Fibroblast of lung (primary cell): ENCODE measurements around the gene SRPK2. TPM values are rescaled to one million over a fixed set of nuclear protein-coding genes. Genes with fewer than 3 reads are reported as not detected.

ENCODE experiments used
- DNase-seq, 2 donors: peaks; one replicate each; pipeline versions ENCODE4 v3.0.0 to v3.0.0-alpha.2; 2010; ENCODE audit warnings: low read depth in 2 of 2
- H2AFZ ChIP-seq: 2 replicates; pipeline ENCODE4 v1.5.1; 2012; ENCODE audit warnings: low read length, control low read depth, inconsistent platforms
- H3K27ac ChIP-seq: 2 replicates; pipeline ENCODE4 v1.5.1; 2011; ENCODE audit warnings: low read length, control low read depth; ENCODE audit not compliant: insufficient read depth
- H3K27me3 ChIP-seq: 2 replicates; pipeline ENCODE4 v1.5.1; 2011; ENCODE audit warnings: mild to moderate bottlenecking, low read length; ENCODE audit not compliant: control insufficient read depth, insufficient read depth
- H3K36me3 ChIP-seq: 2 replicates; pipeline ENCODE4 v1.5.1; 2011; ENCODE audit warnings: low read length; ENCODE audit not compliant: control insufficient read depth, insufficient read depth
- H3K4me1 ChIP-seq: 2 replicates; pipeline ENCODE4 v1.5.1; 2011; ENCODE audit warnings: low read length; ENCODE audit not compliant: control insufficient read depth, insufficient read depth; ENCODE audit errors: extremely low read depth
- H3K4me2 ChIP-seq: 2 replicates; pipeline ENCODE4 v1.5.1; 2011; ENCODE audit warnings: low read length, control low read depth; ENCODE audit not compliant: insufficient read depth; ENCODE audit errors: extremely low read depth
- H3K4me3 ChIP-seq, 4 experiments: fragments of 200-600 bp in 1 of 4; sonication (generic) in 1 of 4; replicated peaks in 1 of 4; 2 replicates each; pipeline ENCODE4 v1.5.1; 2011 to 2016; ENCODE audit warnings: low read length in 4 of 4, low read depth in 3 of 4, mild to moderate bottlenecking in 3 of 4, control low read depth in 2 of 4, inconsistent platforms in 1 of 4, mixed read lengths in 1 of 4; ENCODE audit not compliant: insufficient read depth in 1 of 4; ENCODE audit errors: control extremely low read depth in 1 of 4
- H3K79me2 ChIP-seq: 2 replicates; pipeline ENCODE4 v1.5.1; 2012; ENCODE audit warnings: mild to moderate bottlenecking, low read length, inconsistent platforms; ENCODE audit not compliant: control insufficient read depth, insufficient read depth
- H3K9ac ChIP-seq: 2 replicates; pipeline ENCODE4 v1.5.1; 2011; ENCODE audit warnings: mild to moderate bottlenecking, low read length, control low read depth; ENCODE audit not compliant: insufficient read depth
- H3K9me3 ChIP-seq: 2 replicates; pipeline ENCODE4 v1.5.1; 2012; ENCODE audit warnings: low read depth, low read length; ENCODE audit not compliant: control insufficient read depth, insufficient read depth
- H4K20me1 ChIP-seq: 2 replicates; pipeline ENCODE4 v1.5.1; 2011; ENCODE audit warnings: low read length; ENCODE audit not compliant: control insufficient read depth, insufficient read depth; ENCODE audit errors: extremely low read depth
- CTCF ChIP-seq, 2 donors: IDR thresholded peaks in 1 of 2; conservative IDR thresholded peaks in 1 of 2; 1 replicate in 1 of 2; 2 replicates in 1 of 2; pipeline ENCODE4 v1.5.1; 2011 to 2012; ENCODE audit warnings: low read length in 2 of 2, control low read depth in 1 of 2, inconsistent platforms in 1 of 2, low read depth in 1 of 2, mild to moderate bottlenecking in 1 of 2
- EZH2 ChIP-seq: IDR thresholded peaks from 2 replicates; pipeline ENCODE4 v1.5.1; 2012; ENCODE audit warnings: low read length, control low read depth, mild to moderate bottlenecking; ENCODE audit errors: missing control alignments
- polyA plus RNA-seq, 2 donors: library from polyadenylated mRNA; depleted of rRNA in 1 of 2; stranded (reverse) in 1 of 2; unstranded in 1 of 2; fragments of >200 nt; gene quantifications; 2 replicates each; pipeline ENCODE4 v1.2.1, GENCODE V29; 2011 to 2012; ENCODE audit warnings: missing spikeins in 1 of 2
- total RNA-seq: library from RNA; depleted of rRNA; stranded (reverse); fragments of >200 nt; gene quantifications from 2 replicates; pipeline ENCODE4 v1.2.1, GENCODE V29; 2014

SRPK2 gene
- total and polyA plus RNA-seq, 2 donors (not counting 1 experiment from before 2014, with no cell fraction given) = 27.8 to 61.8 TPM

DNA sequence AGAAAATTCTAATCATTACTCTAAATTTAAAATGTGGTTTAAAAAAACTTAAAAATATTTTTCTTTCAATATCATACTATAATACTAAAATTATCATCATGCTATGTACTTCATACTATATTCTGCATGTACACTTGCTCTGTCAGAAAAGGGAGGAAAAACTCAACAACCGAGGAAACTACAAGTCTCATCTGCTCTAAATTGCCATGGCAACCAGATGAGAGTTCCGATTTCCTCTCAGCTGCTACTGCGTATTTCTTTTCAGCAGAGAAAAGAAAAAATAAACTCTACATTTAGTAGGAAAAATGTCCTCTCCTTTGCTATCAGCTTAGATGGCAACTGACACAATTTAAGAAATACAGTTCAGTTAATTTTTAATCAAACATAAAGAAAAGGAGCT is 178.9 kb downstream of the SRPK2 start:
- no peaks in the 10 kb centered on the region for H4K20me1 ChIP-seq
- no peaks in the 10 kb centered on the region for H3K27me3 ChIP-seq

GRCh38 chr7:105209433-105209832 is 179.3 kb downstream of the SRPK2 start:
- Histone ChIP-seq H3K27me3 (no peaks in the 10 kb centered on the region), H3K9ac (no peak overlapping the region), H3K36me3 (no peaks in the 10 kb centered on the region), H3K4me3 (no peak overlapping the region), H3K79me2 (peaks cover 19% of the 10 kb centered on the region), H4K20me1 (no peaks in the 10 kb centered on the region), H2AFZ (no peak overlapping the region), H3K4me1 (no peaks in the 10 kb centered on the region), H3K9me3 (no peaks in the 10 kb centered on the region), H3K27ac (no peak overlapping the region), H3K4me2 (no peak overlapping the region)
- TF ChIP-seq EZH2 (no peak), CTCF (conservative IDR thresholded peaks at IDR 0.05 in 1 of 2, IDR thresholded peaks at IDR 0.05 in 1 of 2; ENCODE audit: low read depth in 1 of 2, low read length in 2 of 2) (no peak)
- DNase-seq = no peak

More for the DNA sequence above, 178.9 kb downstream of the SRPK2 start:
- TF ChIP-seq CTCF (conservative IDR thresholded peaks at IDR 0.05 in 1 of 2, IDR thresholded peaks at IDR 0.05 in 1 of 2; ENCODE audit: low read depth in 1 of 2, low read length in 2 of 2) (no peak), EZH2 (no peak)
- DNase-seq = peak in 1 of 2 donors; percentile 21
- H3K4me1 ChIP-seq = no peaks in the 10 kb centered on the region
- no peaks in the 10 kb centered on the region for H3K36me3 ChIP-seq
- H3K4me2 ChIP-seq = no peak overlapping the region
- no peak overlapping the region for H2AFZ ChIP-seq
- no peak overlapping the region for H3K9ac ChIP-seq
- no peak overlapping the region for H3K4me3 ChIP-seq
- H3K27ac ChIP-seq = no peak overlapping the region
- no peaks in the 10 kb centered on the region for H3K9me3 ChIP-seq
- H3K79me2 ChIP-seq = peaks cover 19% of the 10 kb centered on the region

- no peaks in the 10 kb centered on the region for H3K4me1 ChIP-seq
- H3K9me3 ChIP-seq = no peaks in the 10 kb centered on the region
- H3K79me2 ChIP-seq = peaks cover 13% of the 10 kb centered on the region
- H3K4me3 ChIP-seq = no peak overlapping the region
- no peak overlapping the region for H3K4me2 ChIP-seq
- no peak for DNase-seq
- no peaks in the 10 kb centered on the region for H3K27me3 ChIP-seq
- TF ChIP-seq CTCF (conservative IDR thresholded peaks at IDR 0.05 in 1 of 2, IDR thresholded peaks at IDR 0.05 in 1 of 2; ENCODE audit: low read depth in 1 of 2, low read length in 2 of 2) (no peak), EZH2 (no peak)
- H4K20me1 ChIP-seq = no peaks in the 10 kb centered on the region
- H3K27ac ChIP-seq = no peak overlapping the region
- H2AFZ ChIP-seq = no peak overlapping the region
- no peak overlapping the region for H3K9ac ChIP-seq
- no peaks in the 10 kb centered on the region for H3K36me3 ChIP-seq
Observed at GRCh38 chr7:105206985-105207384, 181.7 kb downstream of the SRPK2 start.
